Measurements from ENCODE around the gene PROSER3.
"Not testable (repeated sequence)": the region's sequence is repeated elsewhere in the genome, so short reads cannot be mapped to it uniquely, and the experiment has no call there.

PROSER3 gene

DNA sequence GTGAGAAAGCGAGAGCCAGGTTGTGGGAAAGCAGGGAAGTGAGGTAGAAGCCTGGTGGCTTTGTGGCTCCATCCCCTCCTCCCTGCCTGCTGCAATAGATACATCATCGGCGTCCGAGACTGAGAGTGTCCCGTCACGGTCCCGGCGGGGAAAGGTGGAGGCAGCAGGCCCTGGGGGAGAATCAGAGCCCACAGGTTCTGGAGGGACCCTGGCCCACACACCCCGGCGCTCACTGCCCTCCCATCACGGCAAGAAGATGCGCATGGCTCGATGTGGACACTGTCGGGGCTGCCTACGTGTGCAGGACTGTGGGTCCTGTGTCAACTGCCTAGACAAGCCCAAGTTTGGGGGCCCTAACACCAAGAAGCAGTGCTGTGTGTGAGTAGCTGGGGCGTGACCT is 35.1 kb upstream of the PROSER3 start:
- TF ChIP-seq, protein P1, sequence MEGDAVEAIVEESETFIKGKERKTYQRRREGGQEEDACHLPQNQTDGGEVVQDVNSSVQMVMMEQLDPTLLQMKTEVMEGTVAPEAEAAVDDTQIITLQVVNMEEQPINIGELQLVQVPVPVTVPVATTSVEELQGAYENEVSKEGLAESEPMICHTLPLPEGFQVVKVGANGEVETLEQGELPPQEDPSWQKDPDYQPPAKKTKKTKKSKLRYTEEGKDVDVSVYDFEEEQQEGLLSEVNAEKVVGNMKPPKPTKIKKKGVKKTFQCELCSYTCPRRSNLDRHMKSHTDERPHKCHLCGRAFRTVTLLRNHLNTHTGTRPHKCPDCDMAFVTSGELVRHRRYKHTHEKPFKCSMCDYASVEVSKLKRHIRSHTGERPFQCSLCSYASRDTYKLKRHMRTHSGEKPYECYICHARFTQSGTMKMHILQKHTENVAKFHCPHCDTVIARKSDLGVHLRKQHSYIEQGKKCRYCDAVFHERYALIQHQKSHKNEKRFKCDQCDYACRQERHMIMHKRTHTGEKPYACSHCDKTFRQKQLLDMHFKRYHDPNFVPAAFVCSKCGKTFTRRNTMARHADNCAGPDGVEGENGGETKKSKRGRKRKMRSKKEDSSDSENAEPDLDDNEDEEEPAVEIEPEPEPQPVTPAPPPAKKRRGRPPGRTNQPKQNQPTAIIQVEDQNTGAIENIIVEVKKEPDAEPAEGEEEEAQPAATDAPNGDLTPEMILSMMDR (IDR thresholded peaks at IDR 0.05; ENCODE audit: insufficient read depth, low read depth, low read length, missing control alignments), result no peak
- no peak for DNase-seq (ENCODE audit: low read depth)
- H3K4me3 ChIP-seq (ENCODE audit: low read length), result no peak overlapping the region

DNA sequence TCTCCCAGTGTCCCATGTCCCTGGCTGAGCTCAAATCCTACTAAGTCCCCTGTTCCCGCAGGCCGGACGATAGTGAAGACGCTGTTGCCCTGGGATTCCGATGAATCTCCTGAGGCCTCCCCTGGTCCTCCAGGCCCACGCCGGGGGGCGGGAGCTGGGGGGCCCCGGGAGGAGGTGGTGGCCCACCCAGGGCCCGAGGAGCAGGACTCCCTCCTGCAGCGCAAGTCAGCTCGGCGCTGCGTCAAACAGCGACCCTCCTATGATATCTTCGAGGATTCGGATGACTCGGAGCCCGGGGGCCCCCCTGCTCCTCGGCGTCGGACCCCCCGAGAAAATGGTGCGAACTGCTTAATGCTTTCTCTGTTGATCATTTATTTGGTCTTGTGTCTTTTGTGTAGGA is 34.3 kb upstream of the PROSER3 start:
- TF ChIP-seq, protein P1 (IDR thresholded peaks at IDR 0.05; ENCODE audit: insufficient read depth, low read depth, low read length, missing control alignments), result no peak
- no peak overlapping the region for H3K4me3 ChIP-seq (ENCODE audit: low read length)
- DNase-seq (ENCODE audit: low read depth), result no peak

- not testable (repeated sequence) for H3K4me3 ChIP-seq (ENCODE audit: low read length); DNase-seq (ENCODE audit: low read depth)
These were observed 33.8 kb upstream of the PROSER3 start for GRCh38 chr19:35724132-35724531.

DNA sequence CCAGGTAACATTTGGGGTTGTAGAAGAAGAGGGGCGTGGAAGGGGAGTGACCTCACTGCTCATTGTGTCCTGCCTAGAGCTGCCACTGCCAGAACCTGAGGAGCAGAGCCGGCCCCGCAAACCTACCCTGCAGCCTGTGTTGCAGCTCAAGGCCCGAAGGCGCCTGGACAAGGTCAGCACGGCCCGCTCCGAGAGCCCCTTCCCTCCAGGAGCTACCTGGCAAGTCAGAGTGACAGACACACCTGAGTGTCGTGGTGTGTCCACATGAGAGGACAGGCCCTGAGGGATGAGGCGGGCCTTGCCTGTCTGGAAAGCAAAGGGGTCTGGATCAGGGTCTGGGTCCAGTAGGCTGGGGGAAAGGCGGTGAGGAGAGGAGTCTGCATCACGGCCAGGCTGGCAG is 33.4 kb upstream of the PROSER3 start:
- TF ChIP-seq, protein P1 (IDR thresholded peaks at IDR 0.05; ENCODE audit: insufficient read depth, low read depth, low read length, missing control alignments), result no peak
- no peak overlapping the region for H3K4me3 ChIP-seq (ENCODE audit: low read length)
- DNase-seq (ENCODE audit: low read depth), result no peak

DNA sequence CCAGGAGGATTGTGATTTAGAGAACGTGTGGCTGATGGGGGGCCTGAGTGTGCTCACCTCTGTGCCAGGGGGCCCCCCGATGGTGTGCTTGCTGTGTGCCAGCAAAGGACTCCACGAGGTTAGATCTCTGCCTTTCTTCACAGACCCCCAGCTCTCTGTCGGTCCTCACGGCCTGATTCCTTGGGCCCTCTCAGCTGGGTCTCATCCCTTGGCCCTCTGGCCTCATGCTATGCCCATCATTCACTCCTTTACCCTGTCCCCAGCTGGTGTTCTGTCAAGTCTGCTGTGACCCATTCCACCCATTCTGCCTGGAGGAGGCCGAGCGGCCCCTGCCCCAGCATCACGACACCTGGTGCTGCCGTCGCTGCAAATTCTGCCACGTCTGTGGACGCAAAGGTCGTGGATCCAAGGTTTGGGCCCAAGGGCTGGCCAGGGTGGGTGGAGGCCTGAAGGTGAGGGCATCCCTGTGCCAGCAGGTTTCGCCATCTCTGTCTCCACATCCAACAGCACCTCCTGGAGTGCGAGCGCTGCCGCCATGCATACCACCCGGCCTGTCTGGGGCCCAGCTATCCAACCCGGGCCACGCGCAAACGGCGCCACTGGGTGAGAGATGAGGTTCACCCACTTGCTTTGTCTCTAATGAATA is 32.6 kb upstream of the PROSER3 start:
- DNase-seq (ENCODE audit: low read depth), result no peak
- TF ChIP-seq, protein P1 (IDR thresholded peaks at IDR 0.05; ENCODE audit: insufficient read depth, low read depth, low read length, missing control alignments), result no peak
- no peak overlapping the region for H3K4me3 ChIP-seq (ENCODE audit: low read length)

- TF ChIP-seq, protein P1 (IDR thresholded peaks at IDR 0.05; ENCODE audit: insufficient read depth, low read depth, low read length, missing control alignments), result no peak
- DNase-seq (ENCODE audit: low read depth), result no peak
- no peak overlapping the region for H3K4me3 ChIP-seq (ENCODE audit: low read length)
These were observed 30.7 kb upstream of the PROSER3 start for GRCh38 chr19:35727053-35727955.

- no peak for DNase-seq (ENCODE audit: low read depth)
- TF ChIP-seq, protein P1 (IDR thresholded peaks at IDR 0.05; ENCODE audit: insufficient read depth, low read depth, low read length, missing control alignments), result no peak
- no peak overlapping the region for H3K4me3 ChIP-seq (ENCODE audit: low read length)
These were observed 29.8 kb upstream of the PROSER3 start for GRCh38 chr19:35727956-35728706.

Measured in epithelial cell of esophagus (primary cell).